ENCODE results near the gene NTNG1. TPM values are rescaled to one million over a fixed set of nuclear protein-coding genes. Genes with fewer than 3 reads are reported as not detected.
A peak's percentile ranks its signal among the peaks of the same experiment; 100 is the strongest.

NTNG1 gene
- total RNA-seq, 2 donors from 2014 or later = 2.5 to 2.6 TPM

DNA sequence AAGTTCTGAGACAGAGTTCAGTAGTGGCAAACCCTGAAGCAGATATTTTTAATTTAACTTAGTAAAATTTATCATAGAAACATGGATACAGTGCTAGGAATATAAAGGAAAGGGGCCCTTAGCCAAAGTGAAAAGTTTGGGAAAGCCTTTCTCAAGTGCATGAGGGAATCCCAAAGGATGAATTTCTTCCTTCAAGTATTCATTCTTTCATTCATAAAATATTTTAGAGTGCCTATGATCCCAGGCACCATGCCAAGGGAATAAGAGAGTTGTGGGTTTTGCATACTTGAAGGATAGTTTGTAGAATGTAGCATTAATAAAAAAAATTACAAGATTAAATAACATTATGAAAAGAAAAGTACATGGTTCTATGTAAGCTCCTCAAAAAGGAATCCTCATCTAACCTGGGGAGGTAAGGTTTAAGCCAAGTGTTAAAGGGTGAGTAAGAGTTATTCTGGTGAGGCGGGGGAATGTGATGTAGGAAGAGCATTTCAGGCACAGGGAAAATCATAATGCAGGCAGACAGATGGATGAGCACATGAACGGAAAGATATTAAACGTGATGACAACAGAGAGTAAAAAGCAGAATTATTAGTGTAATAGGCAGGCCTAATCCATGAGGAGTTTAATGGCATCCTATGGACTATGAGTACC is 40.4 kb upstream of the NTNG1 start:
- Histone ChIP-seq H3K4me3 (ENCODE audit: low read length) (no peak overlapping the region), H3K9me3 (ENCODE audit: control insufficient read depth, low read length) (no peaks in the 10 kb centered on the region), H3K9ac (ENCODE audit: extremely low read depth, low read length, poor library complexity, severe bottlenecking) (no peak overlapping the region), H3K4me1 (ENCODE audit: control insufficient read depth, insufficient read depth, low read length) (no peaks in the 10 kb centered on the region), H3K27me3 (ENCODE audit: control insufficient read depth, insufficient read depth, low read length, poor library complexity, severe bottlenecking) (no peaks in the 10 kb centered on the region), H3K36me3 (ENCODE audit: control insufficient read depth, insufficient read depth, low read length) (no peaks in the 10 kb centered on the region), H3K27ac (ENCODE audit: low read depth, low read length) (no peak overlapping the region)
- WGBS, 2 experiments (ENCODE audit: insufficient coverage in 1 of 2, insufficient read length in 1 of 2) = 93% methylated on average over 3 of the region's 3 CpGs
- H3K9me3 Mint-ChIP-seq = no peaks in the 10 kb centered on the region
- H3K27ac Mint-ChIP-seq = no peak overlapping the region
- H3K4me3 Mint-ChIP-seq = no peak overlapping the region
- no peaks in the 10 kb centered on the region for H3K27me3 Mint-ChIP-seq (ENCODE audit: insufficient read depth)
- H3K4me1 Mint-ChIP-seq = no peaks in the 10 kb centered on the region
- TF ChIP-seq, protein P1, sequence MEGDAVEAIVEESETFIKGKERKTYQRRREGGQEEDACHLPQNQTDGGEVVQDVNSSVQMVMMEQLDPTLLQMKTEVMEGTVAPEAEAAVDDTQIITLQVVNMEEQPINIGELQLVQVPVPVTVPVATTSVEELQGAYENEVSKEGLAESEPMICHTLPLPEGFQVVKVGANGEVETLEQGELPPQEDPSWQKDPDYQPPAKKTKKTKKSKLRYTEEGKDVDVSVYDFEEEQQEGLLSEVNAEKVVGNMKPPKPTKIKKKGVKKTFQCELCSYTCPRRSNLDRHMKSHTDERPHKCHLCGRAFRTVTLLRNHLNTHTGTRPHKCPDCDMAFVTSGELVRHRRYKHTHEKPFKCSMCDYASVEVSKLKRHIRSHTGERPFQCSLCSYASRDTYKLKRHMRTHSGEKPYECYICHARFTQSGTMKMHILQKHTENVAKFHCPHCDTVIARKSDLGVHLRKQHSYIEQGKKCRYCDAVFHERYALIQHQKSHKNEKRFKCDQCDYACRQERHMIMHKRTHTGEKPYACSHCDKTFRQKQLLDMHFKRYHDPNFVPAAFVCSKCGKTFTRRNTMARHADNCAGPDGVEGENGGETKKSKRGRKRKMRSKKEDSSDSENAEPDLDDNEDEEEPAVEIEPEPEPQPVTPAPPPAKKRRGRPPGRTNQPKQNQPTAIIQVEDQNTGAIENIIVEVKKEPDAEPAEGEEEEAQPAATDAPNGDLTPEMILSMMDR (conservative IDR thresholded peaks at IDR 0.05) = no peak
- no peak for DNase-seq
- H3K36me3 Mint-ChIP-seq (ENCODE audit: low read depth) = no peaks in the 10 kb centered on the region

- TF ChIP-seq, protein P1 (conservative IDR thresholded peaks at IDR 0.05) = no peak
- H3K4me1 ChIP-seq (ENCODE audit: control insufficient read depth, insufficient read depth, low read length) = no peaks in the 10 kb centered on the region
- 89 to 100% methylated on average over 2 to 3 of the region's 3 CpGs for WGBS, 2 experiments (ENCODE audit: insufficient coverage in 1 of 2, insufficient read length in 1 of 2)
- Mint-ChIP-seq H3K27ac (no peak overlapping the region), H3K9me3 (no peaks in the 10 kb centered on the region), H3K27me3 (ENCODE audit: insufficient read depth) (no peaks in the 10 kb centered on the region), H3K4me1 (no peaks in the 10 kb centered on the region), H3K4me3 (no peak overlapping the region), H3K36me3 (ENCODE audit: low read depth) (no peaks in the 10 kb centered on the region)
- no peaks in the 10 kb centered on the region for H3K36me3 ChIP-seq (ENCODE audit: control insufficient read depth, insufficient read depth, low read length)
- no peak overlapping the region for H3K27ac ChIP-seq (ENCODE audit: low read depth, low read length)
- no peak for DNase-seq
- H3K4me3 ChIP-seq (ENCODE audit: low read length) = no peak overlapping the region
- H3K9me3 ChIP-seq (ENCODE audit: control insufficient read depth, low read length) = no peaks in the 10 kb centered on the region
- H3K9ac ChIP-seq (ENCODE audit: extremely low read depth, low read length, poor library complexity, severe bottlenecking) = no peak overlapping the region
- no peaks in the 10 kb centered on the region for H3K27me3 ChIP-seq (ENCODE audit: control insufficient read depth, insufficient read depth, low read length, poor library complexity, severe bottlenecking)
These were observed 34.9 kb upstream of the NTNG1 start for GRCh38 chr1:107105914-107106313.

- no peaks in the 10 kb centered on the region for H3K4me1 Mint-ChIP-seq
- TF ChIP-seq, protein P1 (conservative IDR thresholded peaks at IDR 0.05) = no peak
- H3K27ac ChIP-seq (ENCODE audit: low read depth, low read length) = peak overlapping the region; percentile 24
- H3K4me1 ChIP-seq (ENCODE audit: control insufficient read depth, insufficient read depth, low read length) = no peaks in the 10 kb centered on the region
- 76% methylated on average over 4 of the region's 4 CpGs; no CpG with 5 or more reads in 1 of the 2 experiments for WGBS, 2 experiments (ENCODE audit: insufficient coverage in 1 of 2, insufficient read length in 1 of 2)
- H3K27me3 ChIP-seq (ENCODE audit: control insufficient read depth, insufficient read depth, low read length, poor library complexity, severe bottlenecking) = no peaks in the 10 kb centered on the region
- no peak overlapping the region for H3K27ac Mint-ChIP-seq
- no peak overlapping the region for H3K9ac ChIP-seq (ENCODE audit: extremely low read depth, low read length, poor library complexity, severe bottlenecking)
- no peaks in the 10 kb centered on the region for H3K9me3 ChIP-seq (ENCODE audit: control insufficient read depth, low read length)
- H3K4me3 ChIP-seq (ENCODE audit: low read length) = no peak overlapping the region
- no peak for DNase-seq
- no peaks in the 10 kb centered on the region for H3K36me3 Mint-ChIP-seq (ENCODE audit: low read depth)
- H3K36me3 ChIP-seq (ENCODE audit: control insufficient read depth, insufficient read depth, low read length) = no peaks in the 10 kb centered on the region
- H3K9me3 Mint-ChIP-seq = no peaks in the 10 kb centered on the region
- no peaks in the 10 kb centered on the region for H3K27me3 Mint-ChIP-seq (ENCODE audit: insufficient read depth)
- H3K4me3 Mint-ChIP-seq = no peak overlapping the region
These were observed 30.5 kb upstream of the NTNG1 start for GRCh38 chr1:107110326-107110725.
